HepG2 (cell line): ENCODE results near the gene ZC3H8. TPM values are rescaled to one million over a fixed set of nuclear protein-coding genes. Genes with fewer than 3 reads are reported as not detected.
"Not testable (repeated sequence)": the region's sequence is repeated elsewhere in the genome, so short reads cannot be mapped to it uniquely, and the experiment has no call there.

ENCODE experiments used
- ATAC-seq: fragments of 200-7000 bp; cut with Tn5 transposase; 3 replicates; pipeline ENCODE4 v1.9.1; 2020; ENCODE audit warnings: mild to moderate bottlenecking, moderate library complexity
- BruUV-seq: library from RNA; stranded (reverse); fragments of 400-500 nt; replicated peaks from 2 replicates; lab custom pipeline; 2021; lab: Mats Ljungman, UMichigan
- CTCF ChIA-PET: fragments of 300-600 bp; formaldehyde crosslinking; extraction: SDS; loops from one replicate; lab custom pipeline; 2021; ENCODE audit warnings: low total read pairs, inconsistent platforms, low intra/inter-chr PET ratio; lab: Yijun Ruan, JAX
- POLR2A ChIA-PET: fragments of 350-600 bp; sonication (Branson Sonifier 250); formaldehyde crosslinking; loops from one replicate; lab custom pipeline; 2020; ENCODE audit warnings: antibody characterized with exemption, inconsistent platforms; lab: Yijun Ruan, JAX
- DNase-seq: peaks from one replicate; pipeline ENCODE4 v3.0.0-alpha.2; 2015; ENCODE audit warnings: low spot score
- FAIRE-seq: peaks from 3 replicates; lab custom pipeline; 2011; peaks lifted over from hg19 to GRCh38; lab: Jason Lieb, UNC
- H2AFZ ChIP-seq: one replicate; pipeline ENCODE4 v1.6.1; 2011; ENCODE audit warnings: low read length, inconsistent platforms
- H3K27ac ChIP-seq: fragments of 300-600 bp; 3 replicates; pipeline ENCODE4 v1.8.0; 2011; ENCODE audit warnings: mixed run types, mild to moderate bottlenecking, mixed read lengths, low read length, inconsistent platforms; ENCODE audit not compliant: insufficient read depth; ENCODE audit errors: extremely low read length
- H3K27me3 ChIP-seq, 2 experiments: fragments of 200-600 bp in 1 of 2; 2 replicates in 1 of 2; 3 replicates in 1 of 2; pipeline versions ENCODE4 v1.6.0 to v1.8.0; 2011; ENCODE audit warnings: low read length in 2 of 2, mild to moderate bottlenecking in 2 of 2, moderate library complexity in 2 of 2, inconsistent platforms in 1 of 2; ENCODE audit not compliant: insufficient read depth in 2 of 2, control insufficient read depth in 1 of 2
- H3K36me3 ChIP-seq, 2 experiments: fragments of 200-600 bp in 1 of 2; replicated peaks in 1 of 2; 2 replicates in 1 of 2; 3 replicates in 1 of 2; pipeline versions ENCODE4 v1.5.1 to v1.8.0; 2011; ENCODE audit warnings: low read length in 2 of 2, inconsistent platforms in 1 of 2; ENCODE audit not compliant: insufficient read depth in 2 of 2, control insufficient read depth in 1 of 2
- H3K4me1 ChIP-seq: 2 replicates; pipeline ENCODE4 v1.5.1; 2012; ENCODE audit warnings: low read length, inconsistent platforms; ENCODE audit not compliant: insufficient read depth
- H3K4me2 ChIP-seq: 2 replicates; pipeline ENCODE4 v1.6.0; 2011; ENCODE audit warnings: low read depth, low read length, inconsistent platforms
- H3K4me3 ChIP-seq, 3 experiments: fragments of 200-600 bp in 1 of 3; sonication (generic), shearing (Covaris generic) in 1 of 3; replicated peaks in 1 of 3; 2 replicates each; pipeline ENCODE4 v1.5.1; 2011 to 2016; ENCODE audit warnings: low read length in 3 of 3, inconsistent platforms in 2 of 3, low read depth in 2 of 3, mild to moderate bottlenecking in 2 of 3, control low read depth in 1 of 3, mixed read lengths in 1 of 3; ENCODE audit not compliant: insufficient read depth in 1 of 3
- H3K79me2 ChIP-seq: one replicate; pipeline ENCODE4 v1.6.1; 2011; ENCODE audit warnings: low read length, inconsistent platforms; ENCODE audit not compliant: insufficient read depth
- H3K9ac ChIP-seq: 2 replicates; pipeline ENCODE4 v1.6.0; 2011; ENCODE audit warnings: mild to moderate bottlenecking, low read depth, low read length, inconsistent platforms; ENCODE audit not compliant: insufficient read depth
- H3K9me3 ChIP-seq: 2 replicates; pipeline ENCODE4 v1.5.1; 2012; ENCODE audit warnings: mild to moderate bottlenecking, low read length
- H4K20me1 ChIP-seq: 2 replicates; pipeline ENCODE4 v1.6.0; 2011; ENCODE audit warnings: inconsistent platforms, mild to moderate bottlenecking, low read length, moderate library complexity; ENCODE audit not compliant: insufficient read depth
- HNF4A ChIP-seq: sonication (generic); formaldehyde crosslinking; IDR thresholded peaks from 2 replicates; pipeline ENCODE4 v1.4.0; 2020; ENCODE audit warnings: missing genetic modification reagents
- KDM1A ChIP-seq: IDR thresholded peaks from 2 replicates; pipeline ENCODE4 v1.6.1; 2016; ENCODE audit warnings: missing compliant biosample characterization
- PPARG ChIP-seq: conservative IDR thresholded peaks from 2 replicates; pipeline ENCODE4 v1.6.1; 2016; ENCODE audit warnings: missing biosample characterization, missing genetic modification reagents
- ZFP36L2 ChIP-seq: sonication (generic); formaldehyde crosslinking; IDR thresholded peaks from 2 replicates; pipeline ENCODE4 v1.4.0; 2020; ENCODE audit warnings: missing genetic modification reagents
- ZFP62 ChIP-seq: sonication (generic); formaldehyde crosslinking; IDR thresholded peaks from 2 replicates; pipeline ENCODE4 v1.4.0; 2020; ENCODE audit warnings: missing genetic modification reagents
- ZNF263 ChIP-seq: sonication (generic); formaldehyde crosslinking; IDR thresholded peaks from 2 replicates; pipeline ENCODE4 v1.4.0; 2020; ENCODE audit warnings: missing genetic modification reagents
- ZNF83 ChIP-seq: sonication (generic); formaldehyde crosslinking; IDR thresholded peaks from 2 replicates; pipeline ENCODE4 v1.4.0; 2020; ENCODE audit warnings: missing genetic modification reagents, mild to moderate bottlenecking, borderline replicate concordance
- WGBS: methylation state at CpG from one replicate; pipeline ENCODE4 v1.1.6; 2017; ENCODE audit warnings: low lambda C conversion rate; 5-methylcytosine and 5-hydroxymethylcytosine counted together
- in situ Hi-C: cut with HindIII; loops from 2 replicates; pipeline ENCODE4 v1.10.0; 2017; ENCODE audit warnings: low pct_unique_long_range_greater_than_20kb; ENCODE audit not compliant: extremely low pct_ligation_motif_present
- intact Hi-C: fragments of 100-400 bp; cut with micrococcal nuclease; formaldehyde crosslinking; loops from one replicate; pipeline ENCODE4 v1.10.0; 2022; ENCODE audit not compliant: unreplicated experiment
- polyA plus RNA-seq, 8 experiments: library from polyadenylated mRNA; depleted of rRNA in 3 of 8; stranded (reverse) in 7 of 8; unstranded in 1 of 8; fragments of >200 nt; fragmentation: Illumina TruSeq in 4 of 8; extraction: Trizol in 4 of 8; gene quantifications; 2 replicates each; pipeline versions ENCODE4 v1.2.1 to v1.2.3, GENCODE V29; 2011 to 2016; ENCODE audit warnings: low read depth in 4 of 8, missing spikeins in 1 of 8, mixed read lengths in 1 of 8; ENCODE audit not compliant: insufficient read depth in 1 of 8
- total RNA-seq, 5 experiments: library from RNA; depleted of rRNA; stranded (reverse); fragments of >200 nt; fragmentation: Illumina TruSeq; extraction: Trizol; gene quantifications; 2 replicates each; pipeline ENCODE4 v1.2.3, GENCODE V29; 2016; ENCODE audit warnings: low read depth in 1 of 5

The ZC3H8 gene
- total and polyA plus RNA-seq, 2 of the 13 experiments (the other 11 are each of a cell fraction or from before 2014, with no cell fraction given): 4.5 to 17.0 TPM

GRCh38 chr2:112290088-112290487 lies 35.2 kb upstream of the ZC3H8 start:
- H3K4me1 ChIP-seq: no peaks in the 10 kb centered on the region
- CTCF ChIA-PET: no interaction called here
- WGBS: 96% methylated on average over 3 of the region's 3 CpGs

GRCh38 chr2:112283535-112283934 lies 28.7 kb upstream of the ZC3H8 start:
- H3K4me2 ChIP-seq, H3K79me2 ChIP-seq, H3K9me3 ChIP-seq, H2AFZ ChIP-seq, H3K27me3 ChIP-seq, intact Hi-C loops, H3K9ac ChIP-seq, H3K27ac ChIP-seq, H3K4me3 ChIP-seq, BruUV-seq, POLR2A ChIA-PET, ATAC-seq, H4K20me1 ChIP-seq, H3K36me3 ChIP-seq, CTCF ChIA-PET, DNase-seq, FAIRE-seq, in situ Hi-C loops: not testable (repeated sequence)
- H3K4me1 ChIP-seq: peaks cover 12% of the 10 kb centered on the region
- WGBS: 94% methylated on average over 2 of the region's 2 CpGs

More at GRCh38 chr2:112290088-112290487, 35.2 kb upstream of the ZC3H8 start:
- H3K27ac ChIP-seq: no peak overlapping the region
- H3K9ac ChIP-seq: no peak overlapping the region
- no peaks in the 10 kb centered on the region for H3K27me3 ChIP-seq
- no peak overlapping the region for H3K4me2 ChIP-seq
- no peaks in the 10 kb centered on the region for H3K79me2 ChIP-seq
- H2AFZ ChIP-seq: no peak overlapping the region
- POLR2A ChIA-PET: no interaction called here
- ATAC-seq (no peak), DNase-seq (no peak), FAIRE-seq (peak; percentile 12)
- no peaks in the 10 kb centered on the region for H3K9me3 ChIP-seq
- H3K4me3 ChIP-seq: no peak overlapping the region
- intact Hi-C loops: no loop called here
- TF ChIP-seq KDM1A (CRISPR knock-in tag) (no peak), PPARG (no peak), ZFP36L2 (no peak), ZFP62 (CRISPR knock-in tag) (no peak), HNF4A (CRISPR knock-in tag) (no peak), ZNF263 (CRISPR knock-in tag) (no peak), ZNF83 (no peak)
- no TSS peak for BruUV-seq
- H3K36me3 ChIP-seq: no peaks in the 10 kb centered on the region
- no peaks in the 10 kb centered on the region for H4K20me1 ChIP-seq
- in situ Hi-C loops: no loop called here

- H3K36me3 ChIP-seq, in situ Hi-C loops, H3K9me3 ChIP-seq, POLR2A ChIA-PET, H3K79me2 ChIP-seq, H4K20me1 ChIP-seq, DNase-seq, H3K4me2 ChIP-seq, H3K4me3 ChIP-seq, intact Hi-C loops, BruUV-seq, H3K9ac ChIP-seq, FAIRE-seq, H2AFZ ChIP-seq, H3K27me3 ChIP-seq, H3K27ac ChIP-seq, CTCF ChIA-PET: not testable (repeated sequence)
- ATAC-seq: peak; percentile 52; the same call in 2 of the 3 replicates
- WGBS: 28% methylated on average over 4 of the region's 4 CpGs
- H3K4me1 ChIP-seq: peaks cover 14% of the 10 kb centered on the region
Measured at GRCh38 chr2:112282066-112282465, 27.2 kb upstream of the ZC3H8 start.
